ENCODE data around the gene MARS1.

MARS1 gene

DNA sequence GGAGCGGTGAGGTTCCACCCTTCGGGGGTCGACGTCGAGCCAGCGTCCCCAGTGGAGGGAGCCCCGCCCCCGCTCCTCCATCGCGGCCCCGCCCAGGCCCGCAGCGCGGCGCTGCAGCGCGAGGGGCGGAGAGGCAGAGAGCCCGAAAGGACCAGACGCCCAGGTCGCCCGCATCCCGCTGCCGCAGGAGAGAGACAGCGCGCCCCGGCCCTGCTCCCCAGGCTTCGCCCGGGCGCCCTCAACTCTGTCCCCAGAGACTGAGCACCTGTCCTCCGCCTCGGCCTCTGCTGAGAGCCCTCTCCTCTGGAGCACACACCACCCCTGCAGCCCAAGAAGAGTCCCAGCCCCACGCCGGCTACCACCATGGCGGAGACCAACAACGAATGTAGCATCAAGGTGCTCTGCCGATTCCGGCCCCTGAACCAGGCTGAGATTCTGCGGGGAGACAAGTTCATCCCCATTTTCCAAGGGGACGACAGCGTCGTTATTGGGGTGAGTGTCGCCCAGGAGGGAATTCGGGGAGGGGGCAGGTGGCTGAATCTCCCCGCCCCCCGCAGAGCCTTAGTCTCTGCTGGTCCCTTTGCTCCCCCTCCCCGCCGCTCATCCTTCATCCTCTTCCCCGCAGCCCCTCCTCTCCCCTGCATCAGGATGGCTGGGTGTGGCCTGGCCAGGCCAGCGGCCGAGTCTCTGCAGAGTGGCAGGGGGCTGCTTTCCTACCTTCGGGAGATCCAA is 62.2 kb downstream of the MARS1 start, which contains the start of gene KIF5A (continued):
- TF ChIP-seq, protein P1, sequence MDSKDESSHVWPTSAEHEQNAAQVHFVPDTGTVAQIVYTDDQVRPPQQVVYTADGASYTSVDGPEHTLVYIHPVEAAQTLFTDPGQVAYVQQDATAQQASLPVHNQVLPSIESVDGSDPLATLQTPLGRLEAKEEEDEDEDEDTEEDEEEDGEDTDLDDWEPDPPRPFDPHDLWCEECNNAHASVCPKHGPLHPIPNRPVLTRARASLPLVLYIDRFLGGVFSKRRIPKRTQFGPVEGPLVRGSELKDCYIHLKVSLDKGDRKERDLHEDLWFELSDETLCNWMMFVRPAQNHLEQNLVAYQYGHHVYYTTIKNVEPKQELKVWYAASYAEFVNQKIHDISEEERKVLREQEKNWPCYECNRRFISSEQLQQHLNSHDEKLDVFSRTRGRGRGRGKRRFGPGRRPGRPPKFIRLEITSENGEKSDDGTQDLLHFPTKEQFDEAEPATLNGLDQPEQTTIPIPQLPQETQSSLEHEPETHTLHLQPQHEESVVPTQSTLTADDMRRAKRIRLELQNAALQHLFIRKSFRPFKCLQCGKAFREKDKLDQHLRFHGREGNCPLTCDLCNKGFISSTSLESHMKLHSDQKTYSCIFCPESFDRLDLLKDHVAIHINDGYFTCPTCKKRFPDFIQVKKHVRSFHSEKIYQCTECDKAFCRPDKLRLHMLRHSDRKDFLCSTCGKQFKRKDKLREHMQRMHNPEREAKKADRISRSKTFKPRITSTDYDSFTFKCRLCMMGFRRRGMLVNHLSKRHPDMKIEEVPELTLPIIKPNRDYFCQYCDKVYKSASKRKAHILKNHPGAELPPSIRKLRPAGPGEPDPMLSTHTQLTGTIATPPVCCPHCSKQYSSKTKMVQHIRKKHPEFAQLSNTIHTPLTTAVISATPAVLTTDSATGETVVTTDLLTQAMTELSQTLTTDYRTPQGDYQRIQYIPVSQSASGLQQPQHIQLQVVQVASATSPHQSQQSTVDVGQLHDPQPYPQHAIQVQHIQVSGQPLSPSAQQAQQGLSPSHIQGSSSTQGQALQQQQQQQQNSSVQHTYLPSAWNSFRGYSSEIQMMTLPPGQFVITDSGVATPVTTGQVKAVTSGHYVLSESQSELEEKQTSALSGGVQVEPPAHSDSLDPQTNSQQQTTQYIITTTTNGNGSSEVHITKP (tag by site-specific recombination; IDR thresholded peaks at IDR 0.05) = peak; percentile 88
- TF ChIP-seq ZFHX2 (tag by site-specific recombination; conservative IDR thresholded peaks at IDR 0.05) = no peak; the same call in 1 of the 2 replicates
- no peak for TF ChIP-seq ZNF777 (tag by site-specific recombination; IDR thresholded peaks at IDR 0.05; ENCODE audit: borderline replicate concordance)
- no peak for TF ChIP-seq ZNF518A (tag by site-specific recombination; conservative IDR thresholded peaks at IDR 0.05; ENCODE audit: low read depth)
- TF ChIP-seq GLI2 (tag by site-specific recombination; IDR thresholded peaks at IDR 0.05; ENCODE audit: borderline replicate concordance, low read depth) = no peak
- no peak for TF ChIP-seq ZNF585B (tag by site-specific recombination; IDR thresholded peaks at IDR 0.05)
- no peak for TF ChIP-seq HOXA7 (CRISPR knock-in tag; IDR thresholded peaks at IDR 0.05; ENCODE audit: borderline replicate concordance)
- no peak for TF ChIP-seq ZNF121 (tag by site-specific recombination; IDR thresholded peaks at IDR 0.05)
- TF ChIP-seq, protein P2, sequence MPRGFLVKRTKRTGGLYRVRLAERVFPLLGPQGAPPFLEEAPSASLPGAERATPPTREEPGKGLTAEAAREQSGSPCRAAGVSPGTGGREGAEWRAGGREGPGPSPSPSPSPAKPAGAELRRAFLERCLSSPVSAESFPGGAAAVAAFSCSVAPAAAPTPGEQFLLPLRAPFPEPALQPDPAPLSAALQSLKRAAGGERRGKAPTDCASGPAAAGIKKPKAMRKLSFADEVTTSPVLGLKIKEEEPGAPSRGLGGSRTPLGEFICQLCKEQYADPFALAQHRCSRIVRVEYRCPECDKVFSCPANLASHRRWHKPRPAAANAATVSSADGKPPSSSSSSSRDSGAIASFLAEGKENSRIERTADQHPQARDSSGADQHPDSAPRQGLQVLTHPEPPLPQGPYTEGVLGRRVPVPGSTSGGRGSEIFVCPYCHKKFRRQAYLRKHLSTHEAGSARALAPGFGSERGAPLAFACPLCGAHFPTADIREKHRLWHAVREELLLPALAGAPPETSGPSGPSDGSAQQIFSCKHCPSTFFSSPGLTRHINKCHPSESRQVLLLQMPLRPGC (tag by site-specific recombination; IDR thresholded peaks at IDR 0.05) = no peak
- no peak for TF ChIP-seq HOXD13 (CRISPR knock-in tag; IDR thresholded peaks at IDR 0.05; ENCODE audit: borderline replicate concordance)
- peak; percentile 66; the same call in 1 of the 2 replicates for TF ChIP-seq ZNF610 (tag by site-specific recombination; IDR thresholded peaks at IDR 0.05; ENCODE audit: borderline replicate concordance)
- TF ChIP-seq ZNF132 (tag by site-specific recombination; IDR thresholded peaks at IDR 0.05; ENCODE audit: borderline replicate concordance) = no peak
- no peak for TF ChIP-seq ZNF223 (tag by site-specific recombination; IDR thresholded peaks at IDR 0.05)
- TF ChIP-seq ZBTB10 (tag by site-specific recombination; IDR thresholded peaks at IDR 0.05) = no peak
- TF ChIP-seq HOXC10 (CRISPR knock-in tag; IDR thresholded peaks at IDR 0.05) = no peak
- TF ChIP-seq ZNF626 (tag by site-specific recombination; IDR thresholded peaks at IDR 0.05) = no peak
- TF ChIP-seq ZNF211 (tag by site-specific recombination; IDR thresholded peaks at IDR 0.05; ENCODE audit: low read depth) = no peak
- TF ChIP-seq PRDM6 (tag by site-specific recombination; IDR thresholded peaks at IDR 0.05) = no peak
- peak; percentile 44 for TF ChIP-seq GLIS1 (tag by site-specific recombination; IDR thresholded peaks at IDR 0.05)
- TF ChIP-seq ZNF214 (tag by site-specific recombination; IDR thresholded peaks at IDR 0.05; ENCODE audit: borderline replicate concordance) = no peak
- TF ChIP-seq, protein P3, sequence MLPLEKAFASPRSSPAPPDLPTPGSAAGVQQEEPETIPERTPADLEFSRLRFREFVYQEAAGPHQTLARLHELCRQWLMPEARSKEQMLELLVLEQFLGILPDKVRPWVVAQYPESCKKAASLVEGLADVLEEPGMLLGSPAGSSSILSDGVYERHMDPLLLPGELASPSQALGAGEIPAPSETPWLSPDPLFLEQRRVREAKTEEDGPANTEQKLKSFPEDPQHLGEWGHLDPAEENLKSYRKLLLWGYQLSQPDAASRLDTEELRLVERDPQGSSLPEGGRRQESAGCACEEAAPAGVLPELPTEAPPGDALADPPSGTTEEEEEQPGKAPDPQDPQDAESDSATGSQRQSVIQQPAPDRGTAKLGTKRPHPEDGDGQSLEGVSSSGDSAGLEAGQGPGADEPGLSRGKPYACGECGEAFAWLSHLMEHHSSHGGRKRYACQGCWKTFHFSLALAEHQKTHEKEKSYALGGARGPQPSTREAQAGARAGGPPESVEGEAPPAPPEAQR (tag by site-specific recombination; IDR thresholded peaks at IDR 0.05) = no peak
